ENCODE results near the gene TNFSF12.

The TNFSF12 gene

GRCh38 chr17:7548585-7549400 is at the start of gene TNFSF12:
Gene TNFSF12, plus strand, starts transcription at chr17:7549058. Its CDS starts 96 bp downstream, at chr17:7549154.
- Histone ChIP-seq H3K27me3 (ENCODE audit: control insufficient read depth, insufficient read depth, low read length) (no peaks in the 10 kb centered on the region), H3K4me3 (ENCODE audit: low read length) (peak within 1 kb of the TSS; percentile 96), H3K4me1 (ENCODE audit: control insufficient read depth, insufficient read depth, low read length) (peaks cover 8% of the 10 kb centered on the region), H3K9ac (ENCODE audit: low read length) (peak within 1 kb of the TSS; percentile 87), H3K36me3 (ENCODE audit: control insufficient read depth, insufficient read depth, low read length) (peaks cover 4% of the 10 kb centered on the region), H3K27ac (ENCODE audit: low read depth, low read length) (peak within 1 kb of the TSS; percentile 89)

- H3K27me3 ChIP-seq (ENCODE audit: control insufficient read depth, insufficient read depth, low read length): no peaks in the 10 kb centered on the region
- no peak overlapping the region for H3K9ac ChIP-seq (ENCODE audit: low read length)
- no peak overlapping the region for H3K4me3 ChIP-seq (ENCODE audit: low read length)
- no peak overlapping the region for H3K27ac ChIP-seq (ENCODE audit: low read depth, low read length)
- H3K4me1 ChIP-seq (ENCODE audit: control insufficient read depth, insufficient read depth, low read length): no peaks in the 10 kb centered on the region
- peaks cover 72% of the 10 kb centered on the region for H3K36me3 ChIP-seq (ENCODE audit: control insufficient read depth, insufficient read depth, low read length)
Measured at GRCh38 chr17:7499161-7499560, 49.7 kb upstream of the TNFSF12 start.

GRCh38 chr17:7501729-7502128 is 47.1 kb upstream of the TNFSF12 start:
- H3K9ac ChIP-seq (ENCODE audit: low read length): no peak overlapping the region
- H3K27ac ChIP-seq (ENCODE audit: low read depth, low read length): no peak overlapping the region
- no peaks in the 10 kb centered on the region for H3K4me1 ChIP-seq (ENCODE audit: control insufficient read depth, insufficient read depth, low read length)
- H3K4me3 ChIP-seq (ENCODE audit: low read length): no peak overlapping the region
- H3K27me3 ChIP-seq (ENCODE audit: control insufficient read depth, insufficient read depth, low read length): no peaks in the 10 kb centered on the region
- H3K36me3 ChIP-seq (ENCODE audit: control insufficient read depth, insufficient read depth, low read length): peaks cover 68% of the 10 kb centered on the region

GRCh38 chr17:7502171-7502847 is 46.5 kb upstream of the TNFSF12 start:
- peaks cover 63% of the 10 kb centered on the region for H3K36me3 ChIP-seq (ENCODE audit: control insufficient read depth, insufficient read depth, low read length)
- H3K27me3 ChIP-seq (ENCODE audit: control insufficient read depth, insufficient read depth, low read length): no peaks in the 10 kb centered on the region
- H3K4me3 ChIP-seq (ENCODE audit: low read length): no peak overlapping the region
- H3K4me1 ChIP-seq (ENCODE audit: control insufficient read depth, insufficient read depth, low read length): no peaks in the 10 kb centered on the region
- H3K9ac ChIP-seq (ENCODE audit: low read length): no peak overlapping the region
- H3K27ac ChIP-seq (ENCODE audit: low read depth, low read length): no peak overlapping the region

- H3K27ac ChIP-seq (ENCODE audit: low read depth, low read length): no peak overlapping the region
- peaks cover 57% of the 10 kb centered on the region for H3K36me3 ChIP-seq (ENCODE audit: control insufficient read depth, insufficient read depth, low read length)
- no peaks in the 10 kb centered on the region for H3K4me1 ChIP-seq (ENCODE audit: control insufficient read depth, insufficient read depth, low read length)
- H3K9ac ChIP-seq (ENCODE audit: low read length): no peak overlapping the region
- H3K27me3 ChIP-seq (ENCODE audit: control insufficient read depth, insufficient read depth, low read length): no peaks in the 10 kb centered on the region
- H3K4me3 ChIP-seq (ENCODE audit: low read length): no peak overlapping the region
Measured at GRCh38 chr17:7502987-7503386, 45.9 kb upstream of the TNFSF12 start.

GRCh38 chr17:7503521-7503920 is 45.3 kb upstream of the TNFSF12 start:
- Histone ChIP-seq H3K27me3 (ENCODE audit: control insufficient read depth, insufficient read depth, low read length) (no peaks in the 10 kb centered on the region), H3K27ac (ENCODE audit: low read depth, low read length) (no peak overlapping the region), H3K4me1 (ENCODE audit: control insufficient read depth, insufficient read depth, low read length) (no peaks in the 10 kb centered on the region), H3K36me3 (ENCODE audit: control insufficient read depth, insufficient read depth, low read length) (peaks cover 58% of the 10 kb centered on the region), H3K4me3 (ENCODE audit: low read length) (no peak overlapping the region), H3K9ac (ENCODE audit: low read length) (no peak overlapping the region)

GRCh38 chr17:7508145-7508544 is 40.7 kb upstream of the TNFSF12 start:
- Histone ChIP-seq H3K4me3 (ENCODE audit: low read length) (no peak overlapping the region), H3K27me3 (ENCODE audit: control insufficient read depth, insufficient read depth, low read length) (no peaks in the 10 kb centered on the region), H3K36me3 (ENCODE audit: control insufficient read depth, insufficient read depth, low read length) (peaks cover 56% of the 10 kb centered on the region), H3K9ac (ENCODE audit: low read length) (no peak overlapping the region), H3K27ac (ENCODE audit: low read depth, low read length) (no peak overlapping the region), H3K4me1 (ENCODE audit: control insufficient read depth, insufficient read depth, low read length) (no peaks in the 10 kb centered on the region)

GRCh38 chr17:7508846-7509245 is 40.0 kb upstream of the TNFSF12 start:
- Histone ChIP-seq H3K9ac (ENCODE audit: low read length) (no peak overlapping the region), H3K27ac (ENCODE audit: low read depth, low read length) (no peak overlapping the region), H3K27me3 (ENCODE audit: control insufficient read depth, insufficient read depth, low read length) (no peaks in the 10 kb centered on the region), H3K4me1 (ENCODE audit: control insufficient read depth, insufficient read depth, low read length) (no peaks in the 10 kb centered on the region), H3K4me3 (ENCODE audit: low read length) (no peak overlapping the region), H3K36me3 (ENCODE audit: control insufficient read depth, insufficient read depth, low read length) (peaks cover 56% of the 10 kb centered on the region)

- Histone ChIP-seq H3K36me3 (ENCODE audit: control insufficient read depth, insufficient read depth, low read length) (peaks cover 54% of the 10 kb centered on the region), H3K4me3 (ENCODE audit: low read length) (no peak overlapping the region), H3K4me1 (ENCODE audit: control insufficient read depth, insufficient read depth, low read length) (no peaks in the 10 kb centered on the region), H3K27ac (ENCODE audit: low read depth, low read length) (no peak overlapping the region), H3K27me3 (ENCODE audit: control insufficient read depth, insufficient read depth, low read length) (no peaks in the 10 kb centered on the region), H3K9ac (ENCODE audit: low read length) (no peak overlapping the region)
Measured at GRCh38 chr17:7509937-7510336, 38.9 kb upstream of the TNFSF12 start.

- H3K27me3 ChIP-seq (ENCODE audit: control insufficient read depth, insufficient read depth, low read length): no peaks in the 10 kb centered on the region
- H3K4me1 ChIP-seq (ENCODE audit: control insufficient read depth, insufficient read depth, low read length): no peaks in the 10 kb centered on the region
- H3K4me3 ChIP-seq (ENCODE audit: low read length): no peak overlapping the region
- H3K9ac ChIP-seq (ENCODE audit: low read length): no peak overlapping the region
- peaks cover 54% of the 10 kb centered on the region for H3K36me3 ChIP-seq (ENCODE audit: control insufficient read depth, insufficient read depth, low read length)
- H3K27ac ChIP-seq (ENCODE audit: low read depth, low read length): no peak overlapping the region
Measured at GRCh38 chr17:7511108-7511507, 37.8 kb upstream of the TNFSF12 start.

- H3K9ac ChIP-seq (ENCODE audit: low read length): no peak overlapping the region
- no peak overlapping the region for H3K4me3 ChIP-seq (ENCODE audit: low read length)
- H3K36me3 ChIP-seq (ENCODE audit: control insufficient read depth, insufficient read depth, low read length): peaks cover 50% of the 10 kb centered on the region
- H3K4me1 ChIP-seq (ENCODE audit: control insufficient read depth, insufficient read depth, low read length): no peaks in the 10 kb centered on the region
- H3K27ac ChIP-seq (ENCODE audit: low read depth, low read length): no peak overlapping the region
- H3K27me3 ChIP-seq (ENCODE audit: control insufficient read depth, insufficient read depth, low read length): no peaks in the 10 kb centered on the region
Measured at GRCh38 chr17:7512105-7512504, 36.8 kb upstream of the TNFSF12 start.

- Histone ChIP-seq H3K27me3 (ENCODE audit: control insufficient read depth, insufficient read depth, low read length) (no peaks in the 10 kb centered on the region), H3K4me3 (ENCODE audit: low read length) (no peak overlapping the region), H3K36me3 (ENCODE audit: control insufficient read depth, insufficient read depth, low read length) (peaks cover 49% of the 10 kb centered on the region), H3K27ac (ENCODE audit: low read depth, low read length) (no peak overlapping the region), H3K9ac (ENCODE audit: low read length) (no peak overlapping the region), H3K4me1 (ENCODE audit: control insufficient read depth, insufficient read depth, low read length) (no peaks in the 10 kb centered on the region)
Measured at GRCh38 chr17:7512824-7513540, 35.9 kb upstream of the TNFSF12 start.

Data from rectal smooth muscle tissue (tissue), 1 donor.